HG02642 (cell line): ENCODE data around the gene RANBP1.

Source experiments
- ATAC-seq: cut with Tn5 transposase; IDR thresholded peaks from one replicate; pipeline ENCODE4 v1.9.1; 2021; ENCODE audit warnings: mild to moderate bottlenecking; ENCODE audit not compliant: unreplicated experiment, poor library complexity

The RANBP1 gene

DNA sequence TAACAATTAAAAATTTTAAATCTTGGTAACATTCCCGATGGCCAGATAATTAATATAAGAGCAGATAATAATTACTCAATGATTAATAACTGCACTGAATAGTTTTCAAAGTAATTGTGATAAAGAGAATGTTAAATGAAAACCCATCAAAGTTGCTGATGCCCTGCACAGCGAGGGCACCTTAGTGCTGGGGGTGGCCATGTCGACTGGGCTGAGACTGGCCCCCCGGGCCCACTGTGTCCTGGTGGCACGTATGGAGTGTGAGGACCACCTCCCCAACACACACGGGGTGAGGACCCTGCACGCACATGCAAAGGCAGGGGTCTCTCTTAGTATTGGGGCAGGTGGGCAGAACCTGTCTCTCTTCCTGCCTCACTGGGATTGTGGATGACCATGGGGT lies 50.0 kb downstream of the RANBP1 start:
- ATAC-seq: no peak

DNA sequence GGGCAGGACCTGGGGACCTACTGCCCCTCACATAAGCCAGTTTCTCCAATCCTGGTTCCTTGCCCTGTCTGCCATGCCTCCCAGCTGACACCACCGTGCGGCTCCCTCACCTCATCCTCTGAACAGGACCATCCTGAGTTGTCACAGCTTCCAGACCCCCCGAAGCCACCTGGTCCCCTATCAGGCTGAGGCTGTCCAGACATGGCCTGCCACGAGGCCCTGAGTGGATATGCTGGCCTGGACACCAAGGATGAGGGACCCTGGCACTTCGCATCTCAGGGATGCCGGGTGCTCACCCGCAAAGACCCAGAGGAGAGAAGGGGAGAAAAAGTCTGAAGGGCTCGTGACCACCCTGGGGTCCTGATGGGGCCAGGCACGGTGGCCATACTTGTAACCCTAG lies 50.8 kb downstream of the RANBP1 start:
- no peak for ATAC-seq

DNA sequence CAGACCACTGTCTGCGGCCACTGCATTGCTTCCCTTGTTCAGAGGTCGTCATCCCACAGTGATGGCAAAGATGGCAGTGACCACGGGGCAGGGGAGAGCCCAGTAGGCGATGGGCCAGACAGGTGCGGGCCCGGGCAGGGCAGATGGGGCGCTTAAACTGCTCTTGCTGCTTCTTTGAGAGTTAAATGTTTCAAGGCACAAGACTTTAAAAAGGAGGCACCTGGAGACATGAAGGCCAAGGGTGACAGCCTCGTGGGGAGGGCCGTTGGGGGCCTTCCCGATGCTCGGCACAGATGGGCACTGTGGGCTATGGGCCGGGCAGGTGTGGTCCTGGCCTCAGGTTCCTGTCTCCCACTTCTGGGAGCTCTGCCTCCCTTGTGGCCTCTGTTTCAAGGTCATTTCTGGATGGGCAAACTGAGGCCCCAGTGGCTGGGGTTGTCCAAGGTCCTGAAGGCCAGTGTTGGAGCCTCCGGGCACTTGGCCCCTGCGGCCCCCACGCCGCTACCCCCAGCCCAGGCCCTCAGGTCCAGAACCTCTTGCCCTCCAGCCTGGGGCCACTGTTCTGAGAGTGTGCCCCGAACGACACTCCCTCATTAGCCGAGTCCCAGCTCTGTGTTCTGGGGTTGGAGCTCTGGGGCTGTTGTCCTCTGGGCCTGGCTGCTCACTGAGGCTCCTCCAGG lies 51.9 kb downstream of the RANBP1 start:
- no peak for ATAC-seq

GRCh38 chr22:20169253-20169822 lies 53.4 kb downstream of the RANBP1 start:
- ATAC-seq: no peak

GRCh38 chr22:20170170-20170569 lies 54.3 kb downstream of the RANBP1 start:
- no peak for ATAC-seq

- no peak for ATAC-seq
These were observed 55.6 kb downstream of the RANBP1 start for GRCh38 chr22:20171288-20172140.

DNA sequence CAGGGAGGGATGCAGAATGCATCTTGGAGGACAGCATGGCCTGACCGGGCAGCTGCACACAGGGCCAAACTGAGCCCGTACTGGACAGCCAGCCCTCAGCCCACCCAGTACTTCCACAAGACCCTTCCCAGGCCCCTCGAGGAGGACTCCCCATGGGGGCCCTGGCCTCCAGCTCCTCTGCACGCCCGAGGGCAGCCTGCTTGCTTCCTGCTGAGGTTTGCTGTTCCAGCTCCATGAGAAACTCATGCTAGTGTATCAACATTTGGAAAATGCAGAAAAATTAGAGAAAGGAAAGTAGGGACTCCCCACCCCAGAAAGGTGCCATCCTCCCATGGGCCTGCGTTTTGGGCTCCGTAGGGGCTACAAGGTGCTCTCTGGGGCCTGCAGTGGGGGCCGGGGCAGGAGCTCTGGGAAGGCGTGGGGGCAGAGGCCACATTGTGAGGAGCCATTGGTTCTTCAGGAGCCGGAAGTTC lies 56.3 kb downstream of the RANBP1 start:
- no peak for ATAC-seq

DNA sequence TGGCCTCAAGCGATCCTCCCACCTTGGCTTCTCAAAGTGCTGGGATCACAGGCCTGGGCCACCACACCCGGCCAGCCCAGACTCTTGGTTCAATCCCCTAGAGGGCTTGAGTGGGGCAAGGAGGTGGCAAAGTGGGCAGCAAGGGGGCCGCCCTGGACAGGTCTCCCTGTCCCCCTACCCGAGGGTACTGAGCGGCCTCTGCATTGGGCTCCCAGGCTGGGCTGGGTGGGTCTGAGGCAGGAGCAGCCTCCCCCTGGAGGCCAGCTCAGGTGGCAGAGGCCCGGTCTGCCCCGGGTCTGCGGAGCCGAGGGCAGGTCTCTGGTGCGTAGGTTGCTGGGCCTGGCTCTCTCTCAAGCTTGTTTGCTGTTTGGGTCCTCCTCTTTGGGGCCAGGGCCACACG lies 57.3 kb downstream of the RANBP1 start:
- no peak for ATAC-seq

- no peak for ATAC-seq
These were observed 57.9 kb downstream of the RANBP1 start for GRCh38 chr22:20173772-20174171.

- ATAC-seq: no peak
These were observed 59.1 kb downstream of the RANBP1 start for GRCh38 chr22:20174785-20175596.

- no peak for ATAC-seq
These were observed 59.6 kb downstream of the RANBP1 start for GRCh38 chr22:20175597-20175900.

GRCh38 chr22:20176421-20177085 lies 60.6 kb downstream of the RANBP1 start:
- ATAC-seq: no peak
